ENCODE measurements around the gene PDGFD.

The PDGFD gene

DNA sequence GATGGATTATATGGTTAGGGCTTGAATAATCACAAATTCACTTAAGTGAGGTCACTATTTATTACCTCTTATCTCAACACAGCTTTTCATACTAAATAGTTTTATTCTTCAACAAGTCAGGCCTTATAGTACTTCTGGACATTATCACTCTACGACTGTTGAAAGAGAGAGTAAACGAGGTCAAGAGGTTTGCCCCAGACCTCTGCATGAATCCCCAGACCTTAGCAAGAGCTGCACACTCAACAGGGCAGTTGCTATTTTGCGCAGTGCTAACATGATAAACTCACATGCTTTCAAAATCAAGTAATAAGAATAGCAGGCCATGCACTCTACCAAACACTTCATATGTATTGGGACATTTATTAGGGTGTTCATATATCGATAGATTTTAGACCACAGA, 67.0 kb downstream of the PDGFD start:
- intact Hi-C loops (cut with DNase I), result no loop called here
- no peak for DNase-seq

DNA sequence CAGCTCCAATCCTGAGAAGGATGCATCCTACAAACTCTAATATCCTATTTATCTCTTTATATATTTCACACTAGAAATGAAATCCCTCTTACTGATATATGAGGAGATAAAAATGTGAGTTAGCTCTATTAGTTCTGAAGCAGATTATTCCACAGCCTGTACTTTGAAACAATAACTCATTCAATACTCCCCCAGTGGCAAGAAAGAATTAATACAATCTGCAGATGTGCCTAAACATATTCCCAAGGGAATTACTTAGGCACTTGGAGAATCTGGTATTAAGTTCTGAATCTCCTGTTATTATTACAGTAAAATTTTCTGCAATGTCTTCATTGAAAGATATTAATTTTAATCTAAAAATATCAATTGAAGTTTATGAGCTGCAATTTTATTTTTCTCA, 68.2 kb downstream of the PDGFD start:
- intact Hi-C loops (cut with DNase I), result no loop called here
- no peak for DNase-seq

DNA sequence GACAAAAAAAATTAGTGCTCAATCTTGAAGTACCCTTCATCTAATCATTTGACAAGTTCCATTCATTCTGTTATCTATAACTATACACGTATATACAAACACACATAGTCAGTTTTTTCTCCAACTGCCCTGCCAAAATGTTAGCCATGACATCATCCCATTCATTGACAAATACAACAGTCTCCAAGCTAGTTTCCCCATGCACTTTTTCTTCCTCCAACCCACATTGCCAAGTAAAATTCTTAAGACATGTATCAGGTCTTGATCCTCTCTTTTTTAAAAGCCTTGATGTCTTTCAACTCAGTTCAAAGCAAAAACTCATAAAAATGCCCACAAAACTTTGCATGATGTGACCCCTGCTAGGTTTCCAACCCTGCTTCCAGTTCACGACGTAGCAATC, 69.4 kb downstream of the PDGFD start:
- DNase-seq, result no peak
- intact Hi-C loops (cut with DNase I), result no loop called here

DNA sequence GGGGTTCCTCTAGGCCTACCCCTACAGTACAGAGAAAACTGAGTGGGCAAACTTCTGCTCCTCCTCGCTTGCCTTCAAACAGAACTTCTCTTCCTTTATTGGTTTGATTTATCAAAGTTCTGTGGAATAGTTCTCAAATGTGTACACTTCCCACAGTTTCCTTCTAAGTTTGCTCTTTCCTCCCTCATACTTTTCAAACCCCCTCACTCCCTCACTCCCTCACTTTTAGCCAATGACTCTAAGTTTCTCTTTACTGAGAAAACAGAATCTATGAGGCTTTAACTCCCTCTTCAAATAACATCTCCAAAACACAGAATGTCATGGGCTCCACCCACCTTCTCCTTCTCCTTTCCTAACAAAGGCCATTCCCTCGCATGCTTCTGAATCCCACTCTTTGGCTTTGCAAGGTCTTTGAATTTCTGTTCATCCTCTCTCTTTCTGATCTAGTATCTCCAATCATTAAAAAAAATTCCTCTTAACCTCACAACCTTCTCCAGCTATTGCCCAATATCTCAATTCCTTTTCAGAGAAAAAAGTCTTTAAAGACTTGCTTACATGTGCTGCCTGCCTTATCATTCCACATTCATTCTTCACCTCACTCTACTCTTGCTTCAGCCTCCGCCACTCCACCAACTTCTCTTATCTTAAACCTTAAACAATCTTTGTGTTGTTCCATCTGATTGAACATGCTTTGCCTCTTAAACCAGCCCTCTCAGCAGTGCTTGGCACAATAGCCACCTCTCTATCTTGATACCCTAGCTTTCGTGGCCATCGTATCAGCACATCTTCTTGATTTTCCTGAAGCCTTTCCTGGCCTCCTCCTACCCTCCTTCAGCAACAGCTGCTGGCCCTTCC, 70.3 kb downstream of the PDGFD start:
- no peak for DNase-seq
- intact Hi-C loops (cut with DNase I), result no loop called here

DNA sequence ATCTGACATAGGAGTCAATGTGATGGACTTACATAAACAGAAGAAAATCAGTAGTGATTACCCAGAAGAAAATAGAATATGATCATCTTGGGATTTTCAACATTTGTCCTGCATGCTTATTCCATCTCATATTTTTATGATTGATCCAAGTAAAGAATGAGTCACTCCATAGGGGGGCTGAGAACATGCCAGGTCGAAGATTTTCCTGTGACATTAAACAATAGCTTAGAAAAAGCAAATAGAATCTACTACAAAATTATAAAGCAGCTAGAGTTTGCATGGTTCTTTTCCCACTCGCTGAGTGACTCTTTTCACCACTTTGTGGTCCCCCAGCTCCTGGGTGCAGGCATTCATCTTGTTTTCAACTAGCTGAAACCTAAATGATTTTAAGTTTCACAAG, 71.2 kb downstream of the PDGFD start:
- intact Hi-C loops (cut with DNase I), result no loop called here
- DNase-seq, result no peak

DNA sequence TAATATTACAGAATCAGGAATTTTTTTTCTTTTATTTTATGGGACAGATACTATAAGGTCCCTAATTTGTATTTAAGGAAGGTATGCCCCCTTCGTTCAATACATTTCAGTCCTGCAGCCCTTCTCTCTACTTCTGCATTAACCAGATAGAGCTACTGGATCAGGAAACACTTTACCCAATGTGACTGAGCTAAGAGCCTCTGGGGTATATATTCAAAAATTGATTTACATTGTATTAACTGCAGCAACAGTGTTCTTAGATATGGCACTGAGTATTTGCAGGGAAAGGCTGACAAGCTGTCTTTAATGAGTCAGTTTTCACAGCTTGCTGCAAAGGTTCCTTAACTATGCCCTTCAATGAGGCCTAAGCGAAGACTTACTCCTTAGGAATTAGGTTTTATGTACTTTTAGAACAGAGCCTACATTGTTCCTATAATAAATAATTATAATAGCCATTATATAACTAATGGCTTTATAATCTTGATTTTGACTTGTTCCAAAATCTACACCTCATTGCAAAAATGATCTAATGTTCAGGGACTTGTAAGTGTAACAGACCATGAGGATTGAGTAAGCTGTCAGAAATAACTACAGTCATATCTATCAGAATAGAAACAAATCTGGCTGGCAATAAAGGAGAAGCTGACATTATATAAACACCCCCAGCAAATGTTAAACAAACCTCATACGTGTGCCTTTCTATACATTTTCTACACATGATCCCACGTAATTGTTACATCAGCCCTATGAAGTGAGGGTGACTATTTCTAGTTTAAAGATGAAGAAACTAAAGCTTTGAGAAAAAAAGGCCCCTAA, 72.5 kb downstream of the PDGFD start:
- DNase-seq, result no peak
- intact Hi-C loops (cut with DNase I), result no loop called here

DNA sequence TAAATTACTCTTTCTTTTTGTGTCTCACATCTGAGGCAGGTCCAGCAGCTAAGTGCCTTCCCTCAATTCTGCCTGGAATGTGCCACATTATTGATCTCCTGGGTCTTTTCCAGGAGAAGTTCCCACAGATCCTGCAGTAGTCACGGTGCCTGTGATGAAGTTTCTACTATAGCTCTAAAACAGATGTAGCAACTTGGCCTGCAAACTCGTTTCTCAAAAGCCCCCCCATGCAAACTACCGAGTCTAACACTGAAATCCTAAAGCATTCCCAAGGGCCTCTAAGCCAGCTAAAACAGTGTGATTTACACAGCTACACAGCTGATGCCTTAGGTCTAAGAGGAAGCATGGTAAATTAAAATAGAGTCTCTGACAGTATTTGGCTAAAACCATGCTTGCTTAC, 73.2 kb downstream of the PDGFD start:
- no peak for DNase-seq
- intact Hi-C loops (cut with DNase I), result no loop called here

DNA sequence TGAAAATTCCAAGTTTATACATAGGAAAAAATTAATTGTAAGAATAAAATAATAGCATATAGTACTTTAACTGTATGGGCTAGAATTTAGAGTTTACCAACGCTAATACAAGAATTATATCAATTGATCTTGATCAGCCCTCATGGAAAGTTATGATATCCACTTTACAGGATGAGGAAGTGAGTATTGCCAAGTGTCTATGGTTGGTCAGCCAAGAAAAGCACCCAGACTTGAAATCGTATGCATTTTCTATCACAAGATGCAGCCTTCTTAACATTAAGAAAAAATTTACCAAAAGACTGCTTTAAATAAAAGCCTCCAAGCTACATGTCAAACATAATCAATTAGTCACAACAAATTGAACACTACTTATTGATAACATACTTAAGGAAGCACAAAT, 74.5 kb downstream of the PDGFD start:
- DNase-seq, result no peak
- intact Hi-C loops (cut with DNase I), result no loop called here

DNA sequence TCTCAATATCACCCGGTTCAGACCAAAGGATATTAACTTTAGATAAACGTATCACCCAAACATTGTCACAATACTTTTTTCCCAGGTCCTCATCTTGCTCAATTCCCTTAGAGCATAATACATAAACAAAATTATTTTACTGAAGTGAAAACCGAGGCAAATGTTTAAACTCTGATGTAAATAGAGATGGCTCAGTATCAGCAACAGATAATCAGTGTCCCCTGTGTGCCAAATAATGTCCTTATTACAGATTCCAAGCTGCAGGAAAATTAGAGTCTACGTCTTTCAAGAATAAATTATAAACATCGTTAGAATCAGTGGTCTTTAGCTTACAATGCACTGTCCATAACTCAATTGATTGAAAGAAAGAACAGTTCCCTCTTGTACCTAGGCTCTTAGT, 77.3 kb downstream of the PDGFD start:
- intact Hi-C loops (cut with DNase I), result no loop called here
- DNase-seq, result no peak

DNA sequence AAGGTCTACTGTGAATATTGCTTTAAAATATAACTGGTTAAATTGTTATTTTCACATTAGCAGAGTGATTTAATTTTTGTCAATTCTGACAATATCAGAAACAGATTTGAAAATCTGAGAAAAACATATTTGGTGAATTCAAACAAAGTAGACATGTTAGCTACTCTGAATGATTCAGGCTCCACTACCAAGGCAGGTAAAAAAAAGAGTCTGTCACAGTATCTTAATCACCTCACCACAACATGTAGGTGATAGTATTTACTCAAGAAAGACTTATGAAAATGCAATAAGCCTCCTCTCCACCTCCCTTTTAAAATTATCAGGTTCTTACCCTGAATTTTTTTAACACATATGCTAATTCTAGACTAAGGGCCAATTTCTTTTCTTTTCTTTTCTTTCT, 85.0 kb downstream of the PDGFD start:
- intact Hi-C loops (cut with DNase I), result no loop called here
- DNase-seq, result no peak

DNA sequence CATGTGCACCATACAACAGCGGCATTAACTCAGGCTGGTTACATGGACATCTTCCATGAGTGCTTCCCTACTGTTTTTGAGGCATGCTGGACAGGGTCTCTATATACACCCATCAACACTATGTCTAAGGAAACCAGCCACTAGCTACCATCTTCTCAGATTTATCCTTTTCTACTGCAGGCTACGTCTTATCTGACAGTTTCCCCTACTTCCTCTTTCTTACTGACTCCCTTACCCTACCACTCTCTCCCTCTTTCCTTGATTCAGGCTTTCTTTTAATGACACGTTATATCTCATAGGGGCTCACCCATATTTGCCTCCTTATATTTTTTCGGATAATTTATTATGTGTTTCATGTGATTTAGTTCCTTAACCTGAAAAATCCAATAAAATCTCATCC, 85.7 kb downstream of the PDGFD start:
- intact Hi-C loops (cut with DNase I), result no loop called here
- no peak for DNase-seq

DNA sequence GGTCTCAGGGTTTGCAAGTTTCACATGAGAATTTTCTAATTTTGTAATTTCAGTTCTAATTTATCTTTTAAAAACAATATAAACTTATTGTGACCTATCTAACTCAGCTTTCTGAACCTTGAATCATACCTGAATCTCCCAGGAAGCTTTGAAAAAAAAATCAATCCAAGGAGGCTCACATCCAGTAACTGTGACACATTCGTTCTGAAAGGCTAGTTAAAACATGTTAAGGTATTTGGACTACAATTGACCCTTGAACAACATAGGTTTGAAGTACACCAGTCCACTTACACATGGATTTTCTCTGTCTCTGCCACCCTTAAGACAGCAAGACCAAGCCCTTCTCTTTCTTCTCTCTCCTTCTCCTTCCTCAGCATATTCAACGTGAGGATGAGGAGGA, 87.5 kb downstream of the PDGFD start:
- DNase-seq, result no peak
- intact Hi-C loops (cut with DNase I), result no loop called here

DNA sequence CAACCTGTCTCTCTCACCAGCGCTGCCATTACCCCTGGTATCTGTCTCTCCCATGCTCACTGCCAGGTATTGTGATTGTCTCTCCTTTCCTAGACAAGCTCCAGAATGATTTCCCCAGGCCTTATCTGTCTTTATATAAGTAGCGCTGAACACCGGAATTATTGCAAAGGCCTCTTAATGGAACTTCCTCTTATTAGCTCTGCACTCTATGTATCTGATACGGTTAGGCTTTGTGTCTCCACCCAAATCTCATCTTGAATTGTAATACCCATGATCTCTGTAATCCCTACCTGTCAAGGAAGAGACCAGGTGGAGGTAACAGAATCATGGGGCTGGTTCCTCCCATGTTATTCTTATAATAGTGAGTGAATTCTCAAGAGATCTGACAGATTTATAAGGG, 88.2 kb downstream of the PDGFD start:
- DNase-seq, result no peak
- intact Hi-C loops (cut with DNase I), result no loop called here

DNA sequence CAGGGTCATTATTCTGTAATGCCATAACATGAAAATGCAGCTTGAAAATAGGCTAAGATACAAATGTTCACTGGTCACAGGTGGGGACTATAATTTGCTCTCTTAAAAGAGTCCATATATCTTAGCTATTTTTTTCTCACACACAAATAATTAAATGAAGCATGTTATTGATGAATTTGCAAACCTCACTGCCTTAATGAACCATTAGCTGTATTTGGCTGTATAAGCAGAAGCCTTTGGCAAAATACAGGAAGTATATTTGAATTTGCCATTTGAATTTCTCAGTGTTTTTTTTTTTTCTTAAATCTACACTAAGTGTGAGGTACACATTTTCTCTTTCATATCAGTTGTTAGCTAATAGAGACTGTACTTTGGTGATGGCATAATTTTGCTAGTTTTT, 88.9 kb downstream of the PDGFD start:
- intact Hi-C loops (cut with DNase I), result no loop called here
- no peak for DNase-seq

DNA sequence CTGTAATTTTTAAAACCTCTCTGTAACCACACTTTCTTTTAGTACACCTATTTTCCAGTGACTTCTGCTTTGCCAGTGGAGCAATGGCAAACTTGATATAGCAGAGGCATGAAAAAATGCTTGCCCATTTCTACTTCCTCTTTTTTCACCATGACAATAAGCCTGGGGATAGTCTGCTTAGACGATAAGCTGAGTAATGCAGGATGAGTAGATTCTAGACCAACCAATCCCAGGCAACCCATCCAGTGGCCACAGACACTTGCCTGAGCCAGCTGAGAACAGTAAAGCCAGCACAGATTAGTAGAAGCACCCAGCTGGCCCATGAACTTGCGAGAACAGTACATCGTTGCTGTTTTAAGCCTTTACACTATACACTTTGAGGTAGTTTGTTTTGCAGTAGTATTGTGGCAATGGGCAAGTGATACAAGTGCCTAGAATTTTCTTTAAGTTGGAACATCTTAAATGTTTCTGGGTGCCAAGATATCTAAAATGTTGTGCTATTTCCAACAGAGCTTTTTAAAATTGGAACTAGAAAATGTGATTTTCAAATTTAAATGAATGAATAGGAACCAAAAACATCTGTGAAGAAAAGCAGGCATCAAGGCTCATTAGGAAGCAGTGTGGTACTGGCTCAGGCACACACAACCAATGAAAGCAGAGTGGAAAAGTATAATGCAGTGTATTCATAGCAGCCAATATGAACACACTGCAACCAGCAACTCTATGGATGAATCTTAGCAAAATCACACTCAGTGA, 89.8 kb downstream of the PDGFD start:
- DNase-seq, result peak in 3 of 10 donors; percentile 17 to 75 (median 43)
- intact Hi-C loops (cut with DNase I), result no loop called here

DNA sequence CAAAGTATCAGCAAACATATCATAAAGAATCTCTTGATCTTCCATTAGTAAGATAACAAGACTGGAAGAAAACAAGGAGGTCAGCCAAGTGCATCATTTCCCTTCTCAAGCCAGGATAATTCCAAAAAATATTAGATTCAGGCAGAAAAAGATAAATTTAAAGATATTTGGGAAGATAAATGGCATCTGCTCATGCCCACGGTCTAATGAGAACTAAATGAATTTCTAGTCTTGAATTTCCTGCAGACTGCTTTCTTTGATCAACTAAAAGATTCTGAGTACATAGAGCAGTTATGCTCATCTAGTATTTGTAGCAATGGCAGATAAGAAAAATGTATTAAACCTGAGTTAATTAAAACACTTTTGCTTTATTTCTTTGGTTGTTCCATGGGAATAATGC, 96.4 kb downstream of the PDGFD start:
- intact Hi-C loops (cut with DNase I), result no loop called here
- DNase-seq, result no peak

DNA sequence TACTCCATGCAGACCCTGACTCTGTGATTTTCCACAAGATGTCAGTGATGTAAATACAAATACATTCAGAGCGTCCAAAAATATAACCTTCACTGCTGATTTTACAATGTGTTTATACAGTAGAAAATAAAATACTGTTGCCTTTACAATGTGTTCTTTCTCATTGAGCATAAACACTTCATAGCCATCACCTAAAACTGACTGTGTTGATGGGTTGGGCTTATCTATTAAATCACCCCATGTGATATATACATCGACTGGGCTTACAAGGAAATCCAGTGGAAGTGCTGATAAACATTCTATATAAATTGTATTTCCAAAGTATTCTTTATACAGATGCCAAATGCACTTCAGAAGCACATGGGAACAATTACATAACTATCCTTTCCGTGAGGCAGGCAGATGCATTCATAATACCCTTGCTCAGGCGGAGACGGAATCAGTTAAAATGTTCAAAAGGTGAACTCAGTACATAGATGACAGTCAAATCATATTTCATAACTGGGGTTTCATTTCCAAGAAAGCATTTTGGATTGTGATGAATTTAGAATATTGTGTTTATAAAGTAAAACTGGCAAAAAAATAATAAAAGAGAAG, 99.8 kb downstream of the PDGFD start:
- intact Hi-C loops (cut with DNase I), result no loop called here
- DNase-seq, result no peak

DNA sequence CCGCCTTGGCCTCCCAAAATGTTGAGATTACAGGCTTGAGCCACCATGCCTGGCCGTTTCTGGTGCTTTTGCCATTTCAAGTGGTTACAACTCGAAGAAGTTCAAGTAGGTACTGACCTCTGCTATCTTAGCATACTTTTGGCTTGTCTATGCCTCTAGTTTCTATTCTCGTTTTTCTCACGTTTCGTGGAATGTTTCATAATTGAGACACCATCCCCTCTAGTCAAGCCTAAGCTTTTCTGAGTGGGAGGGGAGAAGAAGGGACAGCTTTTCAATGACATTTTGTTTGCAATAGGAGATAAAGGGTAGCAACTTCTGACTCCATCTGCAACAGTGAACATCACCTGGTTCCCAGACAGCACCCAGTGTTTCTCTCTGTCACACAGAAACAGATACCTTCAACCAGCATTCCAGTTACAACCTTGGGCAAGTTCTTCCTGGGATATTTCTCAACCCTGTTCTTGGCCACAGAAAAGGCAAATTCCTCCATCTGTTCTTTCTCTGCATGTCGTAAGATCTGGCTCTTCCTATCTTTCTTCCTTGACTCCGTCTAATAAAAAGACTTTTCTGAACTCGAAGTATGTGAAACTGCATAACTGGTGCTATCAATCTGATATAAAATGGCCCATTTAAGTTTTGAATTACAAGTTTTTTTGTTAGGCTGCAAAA, 102.0 kb downstream of the PDGFD start:
- no peak for DNase-seq
- intact Hi-C loops (cut with DNase I), result no loop called here

DNA sequence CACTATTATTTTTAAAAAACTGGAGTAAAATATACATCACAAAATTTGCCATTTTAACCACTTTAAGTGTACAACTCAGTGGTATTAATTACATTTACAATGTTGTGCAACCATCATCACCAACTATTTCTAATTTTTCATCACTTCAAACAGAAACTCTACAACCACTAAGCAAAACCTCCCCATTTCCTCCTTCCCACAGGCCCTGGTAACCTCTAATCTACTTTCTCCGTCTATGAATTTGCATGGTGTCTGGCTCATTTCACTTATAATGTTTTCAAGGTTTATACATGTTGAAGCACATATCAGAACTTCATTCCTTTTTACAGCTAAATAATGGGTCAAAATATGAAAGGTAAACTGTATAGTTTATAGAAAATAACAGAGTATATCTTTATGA, 103.1 kb downstream of the PDGFD start:
- DNase-seq, result no peak
- intact Hi-C loops (cut with DNase I), result no loop called here

DNA sequence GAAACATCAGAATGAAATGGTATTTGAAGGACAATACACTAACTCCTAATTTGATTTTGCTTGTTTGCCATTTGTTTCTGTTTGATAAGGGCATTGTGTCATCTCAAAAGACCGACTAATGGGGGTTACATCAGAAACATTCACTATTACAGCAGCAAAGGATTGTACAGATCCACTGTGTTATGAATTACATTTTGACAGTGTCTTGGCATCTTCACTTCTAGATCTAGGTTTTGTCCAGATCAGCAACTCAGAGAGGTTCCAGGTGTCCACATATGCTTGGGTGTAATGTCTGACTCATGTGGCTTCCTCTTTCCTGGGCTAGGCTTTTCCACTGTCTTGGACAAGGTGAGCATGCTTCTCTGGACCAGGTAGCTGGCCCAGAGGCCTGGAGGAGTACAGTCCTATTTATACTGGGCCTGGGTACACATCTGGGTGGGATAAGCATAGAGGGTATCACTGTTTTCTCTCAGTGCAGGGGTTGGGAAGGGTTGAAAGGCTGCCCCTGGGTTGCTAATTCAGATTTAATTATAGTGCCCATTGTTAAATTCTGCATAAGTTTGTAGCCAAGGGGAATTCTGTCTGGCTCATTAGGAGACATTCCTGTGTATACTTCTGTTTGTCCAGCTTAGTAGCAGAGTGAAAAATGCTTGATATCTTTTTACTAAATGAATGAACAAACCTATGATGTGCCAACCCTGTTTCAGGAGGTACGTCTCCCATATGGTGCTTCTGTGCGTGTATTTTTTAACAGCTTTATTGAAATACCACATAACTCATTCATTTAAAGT, 103.7 kb downstream of the PDGFD start:
- DNase-seq, result no peak
- intact Hi-C loops (cut with DNase I), result no loop called here

All from posterior cingulate gyrus (tissue), 11 donors.